NCI-H345 treated with DMSO at 0.1 percent for 48 hours (cell line): ENCODE data around the gene GPC1.

Source experiments
- DNase-seq: peaks from one replicate; lab custom pipeline; 2025; ENCODE audit not compliant: unreplicated experiment; lab: John Stamatoyannopoulos, UW

Gene GPC1

DNA sequence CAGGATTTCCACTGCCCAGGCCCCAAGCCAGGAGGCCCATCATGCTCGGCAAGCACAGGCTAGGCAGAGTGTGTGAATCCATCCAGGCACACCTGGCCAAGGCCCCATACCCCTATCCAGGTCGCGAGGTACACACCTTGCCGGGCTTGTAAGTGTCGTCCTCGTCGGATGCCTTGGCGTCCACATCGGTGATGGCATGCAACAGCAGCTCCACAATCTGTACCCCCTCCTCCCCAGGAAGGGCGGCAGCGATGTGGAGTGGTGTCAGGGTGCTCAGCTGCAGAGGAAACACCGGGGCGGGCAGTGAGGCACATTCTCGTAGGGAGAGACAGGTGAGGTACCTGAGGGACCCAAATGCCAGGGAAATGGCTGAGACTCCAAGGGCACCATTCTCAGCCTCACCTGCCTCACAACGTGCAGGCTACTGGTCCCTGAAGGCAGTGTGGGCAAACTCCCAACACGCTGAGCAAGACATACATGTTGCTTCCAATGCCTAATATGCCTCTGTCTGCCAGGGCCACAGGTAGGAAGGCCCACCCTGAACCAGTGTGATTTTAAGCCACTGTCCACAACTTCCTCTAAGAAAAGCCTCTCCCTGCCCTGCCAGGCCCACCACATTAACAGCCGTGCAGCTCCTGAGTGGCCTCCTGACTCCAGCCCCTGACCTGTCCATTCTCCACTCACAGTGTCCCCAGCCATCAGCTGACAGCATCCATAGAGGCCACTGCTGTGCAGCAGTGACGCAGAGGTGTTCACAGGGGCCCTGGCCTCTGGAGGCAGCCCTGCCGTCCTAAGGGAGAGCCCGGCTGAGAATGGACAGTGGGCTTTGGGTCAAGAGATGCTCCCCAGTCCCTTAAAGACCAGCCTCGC, 77.4 kb downstream of the GPC1 start:
- no peak for DNase-seq

DNA sequence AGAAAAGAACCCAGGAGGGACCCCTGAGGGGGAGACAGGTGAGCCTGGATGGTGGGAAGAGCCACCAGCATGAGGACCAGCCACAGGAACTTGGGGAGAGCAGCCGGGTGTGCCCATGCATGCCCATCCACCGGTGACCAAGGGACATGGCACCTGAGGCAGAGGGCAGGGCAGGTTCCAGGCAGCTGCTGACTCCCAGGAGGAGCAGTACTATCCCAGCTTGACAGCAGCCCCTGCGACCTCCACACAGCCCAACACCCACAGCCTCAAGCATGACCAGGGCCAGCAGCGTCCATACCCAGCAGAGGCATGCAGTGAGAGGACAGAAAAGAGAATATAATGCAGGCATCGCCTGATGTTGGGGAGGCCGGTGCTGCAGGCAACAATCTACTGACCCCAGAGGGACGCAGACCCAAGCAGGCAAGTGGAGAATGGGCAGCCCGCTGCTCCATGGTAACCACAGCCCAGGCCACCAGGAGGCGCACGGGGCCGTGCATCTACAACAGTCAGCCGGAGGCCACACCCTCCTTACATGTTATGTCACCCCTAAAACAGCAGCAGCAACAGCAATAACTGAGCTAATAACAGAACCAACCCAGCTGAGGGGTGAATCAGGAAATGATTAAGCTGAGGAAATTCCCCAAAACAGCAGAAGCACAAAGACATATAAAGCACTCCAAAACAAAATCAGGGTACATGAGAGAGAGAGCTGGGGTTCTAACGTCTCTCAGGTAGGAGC, 78.3 kb downstream of the GPC1 start:
- DNase-seq, result no peak

DNA sequence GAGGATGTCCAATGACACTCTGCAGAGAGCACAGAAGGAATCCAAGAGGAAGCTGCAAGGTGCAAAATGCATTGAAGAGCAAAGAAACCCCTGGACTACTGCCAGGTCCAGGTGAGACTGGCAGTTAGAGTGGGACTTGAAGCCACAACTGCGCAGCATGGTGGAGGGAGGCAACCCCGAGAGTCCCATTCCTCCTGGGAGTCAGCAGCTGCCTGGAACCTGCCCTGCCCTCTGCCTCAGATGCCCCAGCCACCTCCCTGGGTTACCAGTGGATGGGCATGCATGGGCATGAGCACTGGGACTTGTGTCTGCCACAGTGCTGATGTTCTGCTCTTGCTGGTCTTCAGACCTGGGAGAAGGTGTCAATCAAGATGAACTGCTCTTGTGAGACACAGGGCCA, 79.2 kb downstream of the GPC1 start:
- no peak for DNase-seq

DNA sequence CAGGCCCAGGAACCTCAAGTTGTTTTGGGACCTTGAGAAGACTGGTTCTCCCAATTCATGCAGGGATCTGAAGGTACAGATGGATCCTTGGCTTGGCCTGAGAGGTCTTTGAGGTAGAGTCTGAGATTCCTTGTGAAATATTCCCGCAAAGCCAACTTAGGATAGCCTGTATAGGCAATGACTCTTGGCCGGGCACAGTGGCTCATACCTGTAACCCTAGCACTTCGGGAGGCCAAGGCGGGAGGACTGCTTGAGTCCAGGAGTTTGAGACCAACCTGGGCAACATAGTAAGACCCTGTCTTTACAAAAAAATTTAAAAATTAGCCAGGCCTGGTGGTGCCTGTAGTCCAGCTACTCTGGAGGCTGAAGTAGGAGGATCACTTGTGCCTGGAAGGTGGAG, 81.9 kb downstream of the GPC1 start:
- no peak for DNase-seq
